GM19328 (cell line): Measurements from ENCODE around the gene ERICH4.
"Not testable (repeated sequence)": the region's sequence is repeated elsewhere in the genome, so short reads cannot be mapped to it uniquely, and the experiment has no call there.

Experiments
- ATAC-seq: cut with Tn5 transposase; IDR thresholded peaks from one replicate; pipeline ENCODE4 v1.9.1; 2021; ENCODE audit warnings: mild to moderate bottlenecking, moderate library complexity; ENCODE audit not compliant: unreplicated experiment

Gene ERICH4

DNA sequence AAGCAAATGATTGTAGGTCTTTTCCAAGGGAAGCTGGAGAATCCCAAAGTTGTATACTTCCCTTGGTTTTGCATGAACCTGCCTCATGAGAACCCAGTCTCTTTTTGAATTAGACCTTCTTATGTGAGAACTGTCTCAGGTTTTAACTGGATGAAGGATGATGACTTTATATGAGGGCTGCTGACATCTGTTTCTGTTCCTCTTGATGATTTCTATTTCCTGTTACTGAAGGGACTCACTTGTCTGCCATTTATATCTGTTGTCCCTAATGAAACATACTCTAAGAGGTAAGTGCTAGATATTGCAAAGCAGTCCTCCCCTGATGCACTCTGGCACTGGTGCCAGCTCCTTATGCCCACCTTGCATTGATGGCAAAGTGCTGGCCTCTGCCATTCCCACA is 33.6 kb downstream of the ERICH4 start:
- no peak for ATAC-seq

DNA sequence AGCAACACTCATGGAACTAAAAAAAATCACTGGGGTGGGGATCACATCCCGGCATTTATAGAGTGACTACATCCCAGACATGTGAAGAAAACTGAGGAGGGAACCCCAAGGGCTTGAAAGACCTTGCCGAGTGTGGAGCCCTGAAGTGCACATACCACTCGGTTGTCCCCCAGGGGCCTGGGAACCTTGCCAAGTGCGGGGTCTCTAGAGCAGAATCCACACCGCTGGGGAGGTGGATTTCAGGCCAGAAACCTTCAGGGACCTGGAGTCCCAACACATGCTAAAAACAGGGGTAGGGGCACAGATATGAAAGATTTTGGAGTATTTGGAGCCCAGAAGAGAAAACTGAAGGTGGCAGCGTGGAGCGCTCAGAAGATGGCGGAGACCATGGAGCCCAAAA is 35.2 kb downstream of the ERICH4 start:
- no peak for ATAC-seq

DNA sequence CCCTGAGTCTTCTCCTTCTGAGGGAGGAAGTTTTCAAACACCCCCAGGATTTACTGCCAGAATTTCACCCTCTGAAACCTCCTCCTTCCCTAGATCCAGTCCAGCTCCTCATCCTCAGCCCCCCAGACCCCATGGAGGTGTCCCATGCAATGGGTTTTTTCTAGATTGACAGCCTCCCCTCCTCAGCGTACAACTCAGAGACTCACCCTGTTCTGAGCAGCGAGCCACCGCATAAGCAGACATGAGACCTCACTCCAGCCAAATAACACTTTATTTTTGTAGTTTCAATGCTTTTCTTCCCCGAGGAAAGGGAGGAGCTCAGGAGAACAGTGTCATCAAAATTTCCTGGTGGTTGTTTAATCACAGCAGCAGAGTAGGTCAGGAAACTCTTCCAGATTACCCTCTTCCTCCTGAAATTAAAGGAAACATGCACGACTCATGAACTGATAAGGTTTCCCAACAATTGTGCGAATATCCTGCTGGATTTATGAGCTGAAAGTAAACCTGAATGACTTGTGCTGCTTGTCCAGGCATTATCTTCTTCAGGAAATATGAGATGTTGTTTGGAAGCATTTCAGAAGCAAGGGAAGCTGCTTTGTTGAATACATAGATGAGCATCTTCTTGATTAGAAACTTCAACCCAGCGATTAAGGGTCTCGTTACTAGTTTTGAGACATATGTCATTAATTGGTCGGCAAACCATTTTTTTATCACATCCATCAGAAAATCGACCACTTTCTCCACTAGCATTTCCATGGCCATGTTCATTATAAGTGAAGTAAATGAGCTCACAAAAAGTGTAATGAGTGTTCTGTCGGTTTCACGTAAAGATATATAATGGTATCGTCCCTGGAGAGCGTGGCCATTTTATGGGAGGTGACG is 36.2 kb downstream of the ERICH4 start:
- ATAC-seq: no peak

DNA sequence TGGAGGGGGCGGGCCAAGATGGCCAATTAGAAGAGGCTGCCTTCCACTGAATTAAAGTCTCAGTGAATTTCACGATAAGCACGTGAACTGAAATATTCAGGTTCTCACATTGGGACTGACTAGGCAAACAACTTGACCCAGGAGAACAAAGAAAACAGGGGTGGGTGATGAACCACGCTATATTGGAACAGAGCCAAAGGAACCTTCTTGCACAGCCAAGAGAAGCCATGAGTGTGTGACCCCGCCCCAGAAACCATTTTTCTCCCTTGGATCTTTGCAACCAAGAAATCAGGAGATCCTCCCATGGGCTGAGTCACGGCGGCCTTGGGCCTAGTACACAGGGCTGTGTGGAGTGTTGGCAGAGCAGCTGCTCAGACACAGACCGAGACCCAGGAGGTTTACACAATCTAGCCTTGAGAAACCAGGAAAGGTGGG is 36.8 kb downstream of the ERICH4 start:
- no peak for ATAC-seq

DNA sequence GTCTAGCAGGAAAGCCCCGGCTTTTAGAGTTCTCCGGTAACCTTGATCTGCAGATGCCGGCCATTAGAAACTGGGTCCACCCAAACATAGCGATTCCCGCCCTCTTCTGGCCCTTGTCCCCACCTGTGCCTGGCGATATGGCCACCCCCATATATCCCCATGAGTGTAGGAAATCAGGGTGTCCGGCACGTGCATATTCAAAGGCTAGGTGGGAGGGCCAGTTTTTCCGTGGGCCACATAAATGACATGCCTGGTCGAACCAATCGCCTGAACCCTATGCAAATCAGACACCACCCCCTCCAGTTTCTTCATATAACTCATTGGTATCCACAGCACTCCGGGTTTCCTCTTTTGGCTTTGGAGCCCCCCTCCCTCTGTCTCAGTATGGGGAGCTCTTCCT is 37.4 kb downstream of the ERICH4 start:
- no peak for ATAC-seq

DNA sequence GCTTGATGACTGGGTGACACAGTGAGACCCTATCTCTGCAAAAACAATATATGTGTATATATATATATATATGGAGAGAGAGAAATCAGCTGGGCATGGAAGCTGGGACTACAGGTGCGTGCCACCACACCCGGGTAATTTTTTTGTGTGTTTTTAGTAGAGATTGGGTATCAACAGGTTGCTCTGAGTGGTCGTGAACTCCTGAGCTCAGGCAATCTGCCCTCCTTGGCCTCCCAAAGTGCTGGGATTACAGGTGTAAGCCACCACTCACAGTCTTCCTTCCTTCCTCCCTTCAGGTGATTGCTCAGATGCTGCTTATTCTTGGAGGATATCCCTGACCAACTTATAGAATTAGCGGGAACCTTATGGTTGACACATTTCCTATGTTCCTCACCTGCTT is 41.9 kb downstream of the ERICH4 start:
- no peak for ATAC-seq

DNA sequence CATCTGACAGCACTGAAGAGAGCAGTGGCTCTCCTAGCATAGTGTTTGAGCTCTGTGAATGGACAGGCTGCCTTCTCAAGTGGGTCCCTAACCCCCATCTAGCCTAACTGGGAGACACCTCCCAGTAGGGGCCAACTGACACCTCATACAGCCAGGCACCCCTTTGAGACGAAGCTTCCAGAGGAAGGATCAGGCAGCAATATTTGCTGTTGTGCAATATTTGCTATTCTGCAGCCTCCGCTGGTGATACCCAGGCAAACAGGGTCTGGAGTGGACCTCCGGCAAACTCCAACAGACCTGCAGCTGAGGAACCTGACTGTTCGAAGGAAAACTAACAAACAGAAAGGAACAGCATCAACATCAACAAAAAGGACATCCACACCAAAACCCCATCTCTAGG is 44.0 kb downstream of the ERICH4 start:
- ATAC-seq: not testable (repeated sequence)

DNA sequence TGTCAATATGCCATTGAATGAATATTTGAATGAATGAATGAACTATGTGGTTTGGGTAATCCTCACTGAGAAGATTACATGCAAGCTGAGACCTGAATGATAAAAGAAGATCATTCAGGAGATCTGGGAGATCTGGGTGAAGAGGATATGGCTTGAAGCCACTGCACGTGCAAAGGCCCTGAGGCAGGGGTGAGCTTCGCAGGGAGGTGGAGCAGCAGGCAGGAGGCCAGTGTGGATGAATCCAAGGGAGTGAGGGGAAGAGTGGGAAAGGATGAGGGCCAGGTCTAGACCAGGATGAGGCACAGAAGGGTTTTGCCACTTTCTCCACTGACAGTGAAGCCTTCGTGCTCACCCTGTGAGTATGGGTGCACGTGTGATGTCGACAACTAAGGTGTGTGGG is 49.9 kb downstream of the ERICH4 start:
- ATAC-seq: no peak
